ENCODE data around the gene ARFGAP2.

GRCh38 chr11:47136921-47137320 is 39.8 kb downstream of the ARFGAP2 start:
- TF ChIP-seq CTCF (IDR thresholded peaks at IDR 0.05) (no peak), POLR2A (IDR thresholded peaks at IDR 0.05) (no peak)

Measured in adrenal gland (tissue), 5 donors.